ENCODE measurements around the gene EFCAB6.

- TF ChIP-seq JUN (IDR thresholded peaks at IDR 0.05; ENCODE audit: borderline replicate concordance, low read depth, low read length) (no peak), JUN (CRISPR knock-in tag; IDR thresholded peaks at IDR 0.05; ENCODE audit: borderline replicate concordance) (no peak), ELK1 (CRISPR knock-in tag; IDR thresholded peaks at IDR 0.05) (no peak)
- TF ChIP-seq, protein P1, sequence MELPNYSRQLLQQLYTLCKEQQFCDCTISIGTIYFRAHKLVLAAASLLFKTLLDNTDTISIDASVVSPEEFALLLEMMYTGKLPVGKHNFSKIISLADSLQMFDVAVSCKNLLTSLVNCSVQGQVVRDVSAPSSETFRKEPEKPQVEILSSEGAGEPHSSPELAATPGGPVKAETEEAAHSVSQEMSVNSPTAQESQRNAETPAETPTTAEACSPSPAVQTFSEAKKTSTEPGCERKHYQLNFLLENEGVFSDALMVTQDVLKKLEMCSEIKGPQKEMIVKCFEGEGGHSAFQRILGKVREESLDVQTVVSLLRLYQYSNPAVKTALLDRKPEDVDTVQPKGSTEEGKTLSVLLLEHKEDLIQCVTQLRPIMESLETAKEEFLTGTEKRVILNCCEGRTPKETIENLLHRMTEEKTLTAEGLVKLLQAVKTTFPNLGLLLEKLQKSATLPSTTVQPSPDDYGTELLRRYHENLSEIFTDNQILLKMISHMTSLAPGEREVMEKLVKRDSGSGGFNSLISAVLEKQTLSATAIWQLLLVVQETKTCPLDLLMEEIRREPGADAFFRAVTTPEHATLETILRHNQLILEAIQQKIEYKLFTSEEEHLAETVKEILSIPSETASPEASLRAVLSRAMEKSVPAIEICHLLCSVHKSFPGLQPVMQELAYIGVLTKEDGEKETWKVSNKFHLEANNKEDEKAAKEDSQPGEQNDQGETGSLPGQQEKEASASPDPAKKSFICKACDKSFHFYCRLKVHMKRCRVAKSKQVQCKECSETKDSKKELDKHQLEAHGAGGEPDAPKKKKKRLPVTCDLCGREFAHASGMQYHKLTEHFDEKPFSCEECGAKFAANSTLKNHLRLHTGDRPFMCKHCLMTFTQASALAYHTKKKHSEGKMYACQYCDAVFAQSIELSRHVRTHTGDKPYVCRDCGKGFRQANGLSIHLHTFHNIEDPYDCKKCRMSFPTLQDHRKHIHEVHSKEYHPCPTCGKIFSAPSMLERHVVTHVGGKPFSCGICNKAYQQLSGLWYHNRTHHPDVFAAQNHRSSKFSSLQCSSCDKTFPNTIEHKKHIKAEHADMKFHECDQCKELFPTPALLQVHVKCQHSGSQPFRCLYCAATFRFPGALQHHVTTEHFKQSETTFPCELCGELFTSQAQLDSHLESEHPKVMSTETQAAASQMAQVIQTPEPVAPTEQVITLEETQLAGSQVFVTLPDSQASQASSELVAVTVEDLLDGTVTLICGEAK (IDR thresholded peaks at IDR 0.05) = no peak
- TF ChIP-seq, protein P1 (CRISPR knock-in tag; IDR thresholded peaks at IDR 0.05) = no peak
- TF ChIP-seq, protein P2, sequence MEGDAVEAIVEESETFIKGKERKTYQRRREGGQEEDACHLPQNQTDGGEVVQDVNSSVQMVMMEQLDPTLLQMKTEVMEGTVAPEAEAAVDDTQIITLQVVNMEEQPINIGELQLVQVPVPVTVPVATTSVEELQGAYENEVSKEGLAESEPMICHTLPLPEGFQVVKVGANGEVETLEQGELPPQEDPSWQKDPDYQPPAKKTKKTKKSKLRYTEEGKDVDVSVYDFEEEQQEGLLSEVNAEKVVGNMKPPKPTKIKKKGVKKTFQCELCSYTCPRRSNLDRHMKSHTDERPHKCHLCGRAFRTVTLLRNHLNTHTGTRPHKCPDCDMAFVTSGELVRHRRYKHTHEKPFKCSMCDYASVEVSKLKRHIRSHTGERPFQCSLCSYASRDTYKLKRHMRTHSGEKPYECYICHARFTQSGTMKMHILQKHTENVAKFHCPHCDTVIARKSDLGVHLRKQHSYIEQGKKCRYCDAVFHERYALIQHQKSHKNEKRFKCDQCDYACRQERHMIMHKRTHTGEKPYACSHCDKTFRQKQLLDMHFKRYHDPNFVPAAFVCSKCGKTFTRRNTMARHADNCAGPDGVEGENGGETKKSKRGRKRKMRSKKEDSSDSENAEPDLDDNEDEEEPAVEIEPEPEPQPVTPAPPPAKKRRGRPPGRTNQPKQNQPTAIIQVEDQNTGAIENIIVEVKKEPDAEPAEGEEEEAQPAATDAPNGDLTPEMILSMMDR (IDR thresholded peaks at IDR 0.05 in 2 of 3, conservative IDR thresholded peaks at IDR 0.05 in 1 of 3; ENCODE audit: insufficient read depth in 2 of 3, low read depth in 1 of 3, low read length in 3 of 3) = no peak
These were observed 85.1 kb downstream of the EFCAB6 start for GRCh38 chr22:43726964-43727543.

Measured in K562 (cell line).